Fibroblast of the aortic adventitia (primary cell): ENCODE measurements around the gene SYNGAP1. TPM values are rescaled to one million over a fixed set of nuclear protein-coding genes. Genes with fewer than 3 reads are reported as not detected.

ENCODE experiments used
- DNase-seq: peaks from one replicate; pipeline ENCODE4 v3.0.0-alpha.2; 2010; ENCODE audit warnings: low read depth
- H3K4me3 ChIP-seq: 2 replicates; pipeline ENCODE4 v1.5.1; 2011; ENCODE audit warnings: low read depth, mild to moderate bottlenecking, control low read depth, low read length, moderate library complexity
- total RNA-seq: library from RNA; depleted of rRNA; stranded (reverse); fragments of >200 nt; gene quantifications from 2 replicates; pipeline ENCODE4 v1.2.3, GENCODE V29; 2012; ENCODE audit warnings: low replicate concordance
- TF ChIP-seq, protein P1 (sequence below): IDR thresholded peaks from 2 replicates; pipeline ENCODE4 v1.5.1; 2011; ENCODE audit warnings: mild to moderate bottlenecking, low read length, control low read depth, inconsistent platforms; ENCODE audit not compliant: insufficient read depth

SYNGAP1 gene
- total RNA-seq, 1 donor, result 7.6 TPM

GRCh38 chr6:33434961-33435360 lies 15.1 kb downstream of the SYNGAP1 start:
- TF ChIP-seq, protein P1, sequence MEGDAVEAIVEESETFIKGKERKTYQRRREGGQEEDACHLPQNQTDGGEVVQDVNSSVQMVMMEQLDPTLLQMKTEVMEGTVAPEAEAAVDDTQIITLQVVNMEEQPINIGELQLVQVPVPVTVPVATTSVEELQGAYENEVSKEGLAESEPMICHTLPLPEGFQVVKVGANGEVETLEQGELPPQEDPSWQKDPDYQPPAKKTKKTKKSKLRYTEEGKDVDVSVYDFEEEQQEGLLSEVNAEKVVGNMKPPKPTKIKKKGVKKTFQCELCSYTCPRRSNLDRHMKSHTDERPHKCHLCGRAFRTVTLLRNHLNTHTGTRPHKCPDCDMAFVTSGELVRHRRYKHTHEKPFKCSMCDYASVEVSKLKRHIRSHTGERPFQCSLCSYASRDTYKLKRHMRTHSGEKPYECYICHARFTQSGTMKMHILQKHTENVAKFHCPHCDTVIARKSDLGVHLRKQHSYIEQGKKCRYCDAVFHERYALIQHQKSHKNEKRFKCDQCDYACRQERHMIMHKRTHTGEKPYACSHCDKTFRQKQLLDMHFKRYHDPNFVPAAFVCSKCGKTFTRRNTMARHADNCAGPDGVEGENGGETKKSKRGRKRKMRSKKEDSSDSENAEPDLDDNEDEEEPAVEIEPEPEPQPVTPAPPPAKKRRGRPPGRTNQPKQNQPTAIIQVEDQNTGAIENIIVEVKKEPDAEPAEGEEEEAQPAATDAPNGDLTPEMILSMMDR, result no peak
- DNase-seq, result no peak
- no peak overlapping the region for H3K4me3 ChIP-seq

- no peak for DNase-seq
- TF ChIP-seq, protein P1, result no peak
- no peak overlapping the region for H3K4me3 ChIP-seq
Measured at GRCh38 chr6:33437666-33438065, 17.8 kb downstream of the SYNGAP1 start.

DNA sequence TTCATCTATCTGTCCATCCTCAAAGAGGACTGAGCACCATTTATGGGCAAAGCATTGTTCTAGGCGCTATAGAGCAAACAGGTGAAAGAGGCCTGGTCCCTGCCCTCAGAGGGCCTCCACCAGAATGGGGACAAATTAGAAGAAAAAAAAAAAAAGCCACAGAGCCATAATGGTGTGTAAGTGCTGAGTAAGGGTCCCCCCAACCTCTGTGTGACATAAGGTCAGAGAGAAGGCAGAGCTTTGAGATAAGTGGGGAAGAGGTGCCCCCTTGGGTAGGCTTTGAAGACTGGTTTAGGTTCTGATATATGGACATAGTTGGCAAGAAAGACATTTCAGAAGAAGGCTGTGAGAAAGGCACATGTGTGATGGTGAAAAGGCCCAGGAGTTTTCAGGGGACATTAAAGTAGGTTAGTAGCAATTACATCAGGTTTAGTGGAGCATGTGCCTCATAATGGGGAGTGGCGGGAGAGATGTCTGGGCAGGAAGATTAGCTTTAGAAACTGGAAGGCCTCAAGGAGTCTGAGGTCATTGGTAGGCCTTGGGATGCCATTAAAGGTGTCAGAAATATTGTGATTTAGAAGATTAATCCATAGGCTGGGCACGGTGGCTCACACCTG lies 19.2 kb downstream of the SYNGAP1 start:
- DNase-seq, result no peak
- no peak overlapping the region for H3K4me3 ChIP-seq
- TF ChIP-seq, protein P1, result no peak

GRCh38 chr6:33439956-33440648 lies 20.2 kb downstream of the SYNGAP1 start:
- no peak for DNase-seq
- TF ChIP-seq, protein P1, result no peak
- H3K4me3 ChIP-seq, result no peak overlapping the region

DNA sequence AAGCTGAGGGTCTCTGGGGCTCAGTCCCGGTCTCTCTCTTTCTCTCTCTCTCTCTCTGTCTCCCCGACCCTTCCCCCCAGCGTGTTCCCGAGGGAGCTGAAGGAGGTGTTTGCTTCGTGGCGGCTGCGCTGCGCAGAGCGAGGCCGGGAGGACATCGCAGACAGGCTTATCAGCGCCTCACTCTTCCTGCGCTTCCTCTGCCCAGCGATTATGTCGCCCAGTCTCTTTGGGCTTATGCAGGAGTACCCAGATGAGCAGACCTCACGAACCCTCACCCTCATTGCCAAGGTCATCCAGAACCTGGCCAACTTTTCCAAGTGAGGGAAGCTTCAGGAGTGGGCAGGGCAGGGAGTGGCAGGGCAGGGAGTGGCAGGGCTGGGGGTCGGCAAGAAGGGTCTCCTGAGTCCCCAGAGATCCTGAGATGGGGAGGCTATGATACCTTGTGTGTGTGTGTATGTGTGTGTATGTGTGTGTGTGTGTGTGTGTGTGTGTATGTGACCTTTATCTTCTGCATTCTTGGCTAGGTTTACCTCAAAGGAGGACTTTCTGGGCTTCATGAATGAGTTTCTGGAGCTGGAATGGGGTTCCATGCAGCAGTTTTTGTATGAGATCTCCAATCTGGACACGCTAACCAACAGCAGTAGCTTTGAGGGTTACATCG lies 20.9 kb downstream of the SYNGAP1 start:
- H3K4me3 ChIP-seq, result no peak overlapping the region
- TF ChIP-seq, protein P1, result no peak
- no peak for DNase-seq

DNA sequence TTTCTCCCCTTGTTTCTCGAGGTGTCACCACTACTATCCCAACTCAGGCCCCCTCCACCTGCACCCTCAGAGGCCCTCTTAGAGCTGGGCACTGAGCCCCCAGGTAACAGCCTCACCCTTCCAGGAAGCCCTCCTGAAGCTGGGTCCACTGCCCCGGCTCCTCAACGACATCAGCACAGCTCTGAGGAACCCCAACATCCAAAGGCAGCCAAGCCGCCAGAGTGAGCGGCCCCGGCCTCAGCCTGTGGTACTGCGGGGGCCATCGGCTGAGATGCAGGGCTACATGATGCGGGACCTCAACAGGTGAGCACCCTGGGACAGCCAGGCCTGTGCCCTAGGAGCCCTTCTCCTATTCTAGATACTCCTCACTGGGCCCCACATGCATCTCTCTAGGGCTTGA lies 21.6 kb downstream of the SYNGAP1 start:
- H3K4me3 ChIP-seq, result no peak overlapping the region
- DNase-seq, result no peak
- TF ChIP-seq, protein P1, result no peak
